ENCODE results near the gene FRMD4A. TPM values are rescaled to one million over a fixed set of nuclear protein-coding genes. Genes with fewer than 3 reads are reported as not detected.

FRMD4A gene
- total RNA-seq, 2 experiments from 2014 or later = 3.1 to 3.7 TPM

GRCh38 chr10:14244147-14244546, 86.6 kb downstream of the FRMD4A start:
- H3K9me3 ChIP-seq (ENCODE audit: control insufficient read depth in 1 of 2, insufficient read depth in 1 of 2, low read length in 2 of 2) = no peaks in the 10 kb centered on the region
- intact Hi-C loops (cut with DNase I, micrococcal nuclease) = no loop called here
- CTCF ChIA-PET = no interaction called here
- H3K27me3 ChIP-seq (ENCODE audit: control insufficient read depth in 1 of 2, insufficient read depth in 2 of 2, low read length in 2 of 2) = peaks cover 0 to 8% of the 10 kb centered on the region in 2 experiments
- ATAC-seq (ENCODE audit: poor library complexity) (no peak), DNase-seq (no peak)
- Mint-ChIP-seq H3K27me3 (peaks cover 49% of the 10 kb centered on the region), H3K4me1 (ENCODE audit: low read depth) (peaks cover 6% of the 10 kb centered on the region), H3K9me3 (peaks cover 2% of the 10 kb centered on the region), H3K27ac (no peak overlapping the region), H3K36me3 (ENCODE audit: low read depth) (no peaks in the 10 kb centered on the region), H3K4me3 (no peak overlapping the region)
- H3K36me3 ChIP-seq (ENCODE audit: insufficient read depth, low read length) = no peaks in the 10 kb centered on the region
- H3K4me1 ChIP-seq (ENCODE audit: insufficient read depth, low read length) = no peaks in the 10 kb centered on the region
- H3K27ac ChIP-seq (ENCODE audit: low read depth in 1 of 2, low read length in 2 of 2) = no peak overlapping the region
- no peak overlapping the region for H3K4me3 ChIP-seq (ENCODE audit: low read length)
- TF ChIP-seq, protein P1, sequence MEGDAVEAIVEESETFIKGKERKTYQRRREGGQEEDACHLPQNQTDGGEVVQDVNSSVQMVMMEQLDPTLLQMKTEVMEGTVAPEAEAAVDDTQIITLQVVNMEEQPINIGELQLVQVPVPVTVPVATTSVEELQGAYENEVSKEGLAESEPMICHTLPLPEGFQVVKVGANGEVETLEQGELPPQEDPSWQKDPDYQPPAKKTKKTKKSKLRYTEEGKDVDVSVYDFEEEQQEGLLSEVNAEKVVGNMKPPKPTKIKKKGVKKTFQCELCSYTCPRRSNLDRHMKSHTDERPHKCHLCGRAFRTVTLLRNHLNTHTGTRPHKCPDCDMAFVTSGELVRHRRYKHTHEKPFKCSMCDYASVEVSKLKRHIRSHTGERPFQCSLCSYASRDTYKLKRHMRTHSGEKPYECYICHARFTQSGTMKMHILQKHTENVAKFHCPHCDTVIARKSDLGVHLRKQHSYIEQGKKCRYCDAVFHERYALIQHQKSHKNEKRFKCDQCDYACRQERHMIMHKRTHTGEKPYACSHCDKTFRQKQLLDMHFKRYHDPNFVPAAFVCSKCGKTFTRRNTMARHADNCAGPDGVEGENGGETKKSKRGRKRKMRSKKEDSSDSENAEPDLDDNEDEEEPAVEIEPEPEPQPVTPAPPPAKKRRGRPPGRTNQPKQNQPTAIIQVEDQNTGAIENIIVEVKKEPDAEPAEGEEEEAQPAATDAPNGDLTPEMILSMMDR (IDR thresholded peaks at IDR 0.05) = no peak
- POLR2A ChIA-PET = no interaction called here

- TF ChIP-seq, protein P1 (IDR thresholded peaks at IDR 0.05) = no peak
- Mint-ChIP-seq H3K9me3 (peaks cover 2% of the 10 kb centered on the region), H3K4me1 (ENCODE audit: low read depth) (peaks cover 6% of the 10 kb centered on the region), H3K27ac (no peak overlapping the region), H3K27me3 (peaks cover 57% of the 10 kb centered on the region), H3K4me3 (no peak overlapping the region), H3K36me3 (ENCODE audit: low read depth) (no peaks in the 10 kb centered on the region)
- ChIA-PET POLR2A (no interaction called here), CTCF (no interaction called here)
- DNase-seq (no peak), ATAC-seq (ENCODE audit: poor library complexity) (no peak)
- Histone ChIP-seq H3K27me3 (ENCODE audit: control insufficient read depth in 1 of 2, insufficient read depth in 2 of 2, low read length in 2 of 2) (peaks cover 0 to 8% of the 10 kb centered on the region in 2 experiments), H3K36me3 (ENCODE audit: insufficient read depth, low read length) (no peaks in the 10 kb centered on the region), H3K4me3 (ENCODE audit: low read length) (no peak overlapping the region), H3K4me1 (ENCODE audit: insufficient read depth, low read length) (no peaks in the 10 kb centered on the region), H3K27ac (ENCODE audit: low read depth in 1 of 2, low read length in 2 of 2) (no peak overlapping the region), H3K9me3 (ENCODE audit: control insufficient read depth in 1 of 2, insufficient read depth in 1 of 2, low read length in 2 of 2) (no peaks in the 10 kb centered on the region)
- intact Hi-C loops (cut with DNase I, micrococcal nuclease) = no loop called here
Observed at GRCh38 chr10:14243221-14243620, 87.5 kb downstream of the FRMD4A start.

- CTCF ChIA-PET = no interaction called here
- Histone ChIP-seq H3K4me1 (ENCODE audit: insufficient read depth, low read length) (no peaks in the 10 kb centered on the region), H3K4me3 (ENCODE audit: low read length) (no peak overlapping the region), H3K9me3 (ENCODE audit: control insufficient read depth in 1 of 2, insufficient read depth in 1 of 2, low read length in 2 of 2) (no peaks in the 10 kb centered on the region), H3K27ac (ENCODE audit: low read depth in 1 of 2, low read length in 2 of 2) (no peak overlapping the region), H3K36me3 (ENCODE audit: insufficient read depth, low read length) (no peaks in the 10 kb centered on the region), H3K27me3 (ENCODE audit: control insufficient read depth in 1 of 2, insufficient read depth in 2 of 2, low read length in 2 of 2) (peaks cover 0 to 8% of the 10 kb centered on the region in 2 experiments)
- peaks cover 2% of the 10 kb centered on the region for H3K9me3 Mint-ChIP-seq
- peaks cover 6% of the 10 kb centered on the region for H3K4me1 Mint-ChIP-seq (ENCODE audit: low read depth)
- no peak overlapping the region for H3K4me3 Mint-ChIP-seq
- ATAC-seq (ENCODE audit: poor library complexity) (no peak), DNase-seq (no peak)
- POLR2A ChIA-PET = no interaction called here
- H3K36me3 Mint-ChIP-seq (ENCODE audit: low read depth) = no peaks in the 10 kb centered on the region
- TF ChIP-seq, protein P1 (IDR thresholded peaks at IDR 0.05) = no peak
- intact Hi-C loops (cut with DNase I, micrococcal nuclease) = no loop called here
- H3K27ac Mint-ChIP-seq = no peak overlapping the region
- H3K27me3 Mint-ChIP-seq = peaks cover 57% of the 10 kb centered on the region
Observed at GRCh38 chr10:14241196-14241595, 89.5 kb downstream of the FRMD4A start.
